A549 treated with DMSO at 1 μM for 4 hours (cell line): ENCODE results near the gene FBXL22. TPM values are rescaled to one million over a fixed set of nuclear protein-coding genes. Genes with fewer than 3 reads are reported as not detected.

Source experiments
- total RNA-seq: library from RNA; stranded (reverse); fragments of 200-300 nt; extraction: Qiagen RNA extraction; gene quantifications from 5 replicates; pipeline ENCODE4 v1.2.3, GENCODE V29; 2022; ENCODE audit warnings: low read depth

Gene FBXL22, protein sequence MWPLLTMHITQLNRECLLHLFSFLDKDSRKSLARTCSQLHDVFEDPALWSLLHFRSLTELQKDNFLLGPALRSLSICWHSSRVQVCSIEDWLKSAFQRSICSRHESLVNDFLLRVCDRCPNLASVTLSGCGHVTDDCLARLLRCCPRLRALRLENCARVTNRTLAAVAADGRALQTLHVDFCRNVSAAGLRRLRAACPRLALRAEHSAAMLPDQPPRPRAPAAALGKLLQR
- total RNA-seq: 0.21 to 0.30 TPM (median 0.26 TPM) in 5 replicates

DNA sequence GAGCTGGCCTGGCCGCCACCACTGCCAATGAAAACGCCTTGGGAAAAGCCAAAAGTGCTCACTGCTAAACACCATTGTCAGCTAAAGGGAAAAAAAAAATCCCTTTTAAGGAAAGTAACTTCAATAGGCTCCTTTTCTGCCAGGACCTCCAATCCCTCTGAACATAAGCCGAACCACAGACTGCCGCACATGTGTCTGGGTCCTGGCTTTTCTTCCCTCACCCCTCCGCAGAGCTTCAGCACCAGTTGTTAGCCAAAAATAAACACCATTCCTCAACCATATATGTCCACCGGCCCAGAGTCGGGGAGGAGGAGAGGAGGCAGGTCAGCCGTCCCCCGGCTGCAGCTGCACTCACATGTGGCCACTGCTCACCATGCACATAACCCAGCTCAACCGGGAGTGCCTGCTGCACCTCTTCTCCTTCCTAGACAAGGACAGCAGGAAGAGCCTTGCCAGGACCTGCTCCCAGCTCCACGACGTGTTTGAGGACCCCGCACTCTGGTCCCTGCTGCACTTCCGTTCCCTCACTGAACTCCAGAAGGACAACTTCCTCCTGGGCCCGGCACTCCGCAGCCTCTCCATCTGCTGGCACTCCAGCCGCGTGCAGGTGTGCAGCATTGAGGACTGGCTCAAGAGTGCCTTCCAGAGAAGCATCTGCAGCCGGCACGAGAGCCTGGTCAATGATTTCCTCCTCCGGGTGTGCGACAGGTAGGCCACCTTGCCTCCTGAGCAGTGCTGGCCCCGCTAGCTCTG, at the start of gene FBXL22:
Gene FBXL22, plus strand, starts transcription at position 350 of the 753 bp plus-strand sequence. Its CDS starts 6 bp downstream, at position 356.

Other genes with a start within 250 kb of the FBXL22 start
- 148 to 178 TPM (median 172 TPM) in 5 replicates for gene CA12, start 215.5 kb upstream of the FBXL22 start, total RNA-seq
- gene USP3, start 92.8 kb upstream of the FBXL22 start, total RNA-seq: 48.8 to 56.7 TPM (median 51.9 TPM) in 5 replicates
- gene HERC1, start 236.6 kb downstream of the FBXL22 start, total RNA-seq: 23.7 to 31.1 TPM (median 26.4 TPM) in 5 replicates